ENCODE results near the gene DNAI2.

Gene DNAI2

GRCh38 chr17:74350486-74350885, 76.5 kb downstream of the DNAI2 start:
- H3K4me1 ChIP-seq (ENCODE audit: low read depth, poor library complexity, severe bottlenecking) = no peaks in the 10 kb centered on the region
- H4K20me1 ChIP-seq (ENCODE audit: insufficient read depth) = no peaks in the 10 kb centered on the region
- H3K4me2 ChIP-seq = no peak overlapping the region
- no peaks in the 10 kb centered on the region for H3K79me2 ChIP-seq (ENCODE audit: insufficient read depth, low read depth)
- peaks cover 76% of the 10 kb centered on the region; the same call in 1 of the 2 replicates for H3K27me3 ChIP-seq (ENCODE audit: insufficient read depth, low read depth)
- H3K9ac ChIP-seq = no peak overlapping the region
- H3K36me3 ChIP-seq (ENCODE audit: insufficient read depth) = no peaks in the 10 kb centered on the region
- H2AFZ ChIP-seq (ENCODE audit: low read depth) = no peak overlapping the region
- H3K4me3 ChIP-seq (IDR thresholded peaks at IDR 0.05; ENCODE audit: insufficient read depth, low read depth, low read length) = no peak overlapping the region
- TF ChIP-seq CTCF (conservative IDR thresholded peaks at IDR 0.05; ENCODE audit: low read depth, low read length) = no peak
- H3K27ac ChIP-seq = no peak overlapping the region

- Histone ChIP-seq H3K4me1 (ENCODE audit: low read depth, poor library complexity, severe bottlenecking) (no peaks in the 10 kb centered on the region), H3K9ac (no peak overlapping the region), H4K20me1 (ENCODE audit: insufficient read depth) (no peaks in the 10 kb centered on the region), H3K79me2 (ENCODE audit: insufficient read depth, low read depth) (no peaks in the 10 kb centered on the region), H3K27me3 (ENCODE audit: insufficient read depth, low read depth) (peaks cover 72% of the 10 kb centered on the region; the same call in 1 of the 2 replicates), H3K4me3 (IDR thresholded peaks at IDR 0.05; ENCODE audit: insufficient read depth, low read depth, low read length) (no peak overlapping the region), H3K4me2 (no peak overlapping the region), H3K27ac (no peak overlapping the region), H2AFZ (ENCODE audit: low read depth) (no peak overlapping the region), H3K36me3 (ENCODE audit: insufficient read depth) (no peaks in the 10 kb centered on the region)
- TF ChIP-seq CTCF (conservative IDR thresholded peaks at IDR 0.05; ENCODE audit: low read depth, low read length) = no peak
Measured at GRCh38 chr17:74351552-74352210, 77.6 kb downstream of the DNAI2 start.

GRCh38 chr17:74353446-74354060, 79.5 kb downstream of the DNAI2 start:
- Histone ChIP-seq H3K36me3 (ENCODE audit: insufficient read depth) (no peaks in the 10 kb centered on the region), H4K20me1 (ENCODE audit: insufficient read depth) (no peaks in the 10 kb centered on the region), H3K4me1 (ENCODE audit: low read depth, poor library complexity, severe bottlenecking) (no peaks in the 10 kb centered on the region), H3K79me2 (ENCODE audit: insufficient read depth, low read depth) (no peaks in the 10 kb centered on the region), H3K4me3 (IDR thresholded peaks at IDR 0.05; ENCODE audit: insufficient read depth, low read depth, low read length) (no peak overlapping the region), H3K4me2 (no peak overlapping the region), H3K27me3 (ENCODE audit: insufficient read depth, low read depth) (peaks cover 53% of the 10 kb centered on the region; the same call in 1 of the 2 replicates), H3K27ac (no peak overlapping the region), H3K9ac (no peak overlapping the region), H2AFZ (ENCODE audit: low read depth) (no peak overlapping the region)
- no peak for TF ChIP-seq CTCF (conservative IDR thresholded peaks at IDR 0.05; ENCODE audit: low read depth, low read length)

GRCh38 chr17:74354123-74354522, 80.1 kb downstream of the DNAI2 start:
- H3K4me1 ChIP-seq (ENCODE audit: low read depth, poor library complexity, severe bottlenecking) = no peaks in the 10 kb centered on the region
- H3K79me2 ChIP-seq (ENCODE audit: insufficient read depth, low read depth) = no peaks in the 10 kb centered on the region
- H3K36me3 ChIP-seq (ENCODE audit: insufficient read depth) = no peaks in the 10 kb centered on the region
- no peaks in the 10 kb centered on the region for H4K20me1 ChIP-seq (ENCODE audit: insufficient read depth)
- H3K4me2 ChIP-seq = no peak overlapping the region
- no peak overlapping the region for H2AFZ ChIP-seq (ENCODE audit: low read depth)
- peaks cover 53% of the 10 kb centered on the region; the same call in 1 of the 2 replicates for H3K27me3 ChIP-seq (ENCODE audit: insufficient read depth, low read depth)
- no peak overlapping the region for H3K27ac ChIP-seq
- no peak overlapping the region for H3K9ac ChIP-seq
- H3K4me3 ChIP-seq (IDR thresholded peaks at IDR 0.05; ENCODE audit: insufficient read depth, low read depth, low read length) = no peak overlapping the region
- TF ChIP-seq CTCF (conservative IDR thresholded peaks at IDR 0.05; ENCODE audit: low read depth, low read length) = 0 out of 2 replicates have a peak, but pooled peaks have one; percentile 23
